ENCODE measurements around the gene GDA.

GDA gene

GRCh38 chr9:72151104-72151503 is 1.9 kb downstream of the GDA start:
- DNase-seq, result no peak

DNA sequence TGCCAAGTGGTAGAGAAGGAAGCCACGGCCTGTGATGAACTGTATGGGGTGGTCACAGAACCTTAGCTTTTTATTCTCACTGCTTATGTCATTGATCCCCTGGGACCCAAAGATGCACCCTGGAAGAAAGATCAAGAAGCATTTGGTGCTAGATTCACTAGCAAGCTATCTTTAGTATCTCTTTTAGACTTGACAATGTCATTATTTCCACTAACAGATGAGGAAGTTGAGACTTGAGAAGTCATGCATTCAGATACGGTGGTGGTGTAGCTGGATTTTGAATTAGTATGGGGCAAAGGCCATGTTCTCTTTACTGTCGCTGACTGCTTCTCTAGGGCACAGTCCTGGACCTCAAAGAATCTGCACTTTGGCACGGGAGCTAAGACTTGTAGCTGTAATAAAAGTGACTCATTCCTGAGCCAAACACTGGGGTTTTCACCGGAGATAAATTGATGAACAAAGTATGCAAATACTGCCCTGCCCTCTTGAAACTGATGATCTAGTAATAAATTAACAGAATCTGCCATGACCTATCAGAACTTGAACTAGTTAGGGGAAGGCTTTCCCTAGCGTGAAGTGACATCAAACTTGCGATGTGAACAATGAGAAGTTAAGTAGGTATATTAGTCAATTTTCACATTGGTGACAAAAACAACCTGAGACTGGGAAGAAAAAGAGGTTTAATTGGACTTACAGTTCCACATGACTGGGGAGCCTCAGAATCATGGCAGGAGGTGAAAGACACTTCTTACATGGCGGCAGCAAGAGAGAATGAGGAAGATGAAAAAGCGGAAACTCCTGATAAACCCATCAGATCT is 5.4 kb downstream of the GDA start:
- peak; percentile 15 for DNase-seq

- no peak for DNase-seq
Observed at GRCh38 chr9:72155301-72155700, 6.1 kb downstream of the GDA start.

- no peak for DNase-seq
Observed at GRCh38 chr9:72156586-72156985, 7.3 kb downstream of the GDA start.

DNA sequence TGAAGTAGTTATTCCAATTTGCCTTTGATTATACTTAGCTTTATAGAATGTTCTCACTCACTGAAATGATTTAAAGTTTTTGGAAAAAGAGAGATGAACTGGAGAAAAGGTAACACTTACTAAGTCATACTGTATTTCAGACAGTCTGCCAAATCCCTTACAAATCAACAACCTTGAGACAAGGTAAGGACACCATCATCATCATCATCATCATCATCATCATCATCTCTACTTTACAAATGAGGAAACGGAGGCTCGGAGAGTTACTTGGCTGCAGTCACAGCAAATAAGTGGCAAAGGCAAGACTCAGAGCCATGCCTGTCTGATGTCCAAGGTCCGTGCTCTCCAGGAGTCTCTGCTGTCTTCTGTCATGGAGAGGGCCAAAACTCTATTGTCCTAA is 9.4 kb downstream of the GDA start:
- no peak for DNase-seq

GRCh38 chr9:72160446-72161123 is 11.3 kb downstream of the GDA start:
- DNase-seq, result no peak

- DNase-seq, result no peak
Observed at GRCh38 chr9:72165326-72165725, 16.1 kb downstream of the GDA start.

DNA sequence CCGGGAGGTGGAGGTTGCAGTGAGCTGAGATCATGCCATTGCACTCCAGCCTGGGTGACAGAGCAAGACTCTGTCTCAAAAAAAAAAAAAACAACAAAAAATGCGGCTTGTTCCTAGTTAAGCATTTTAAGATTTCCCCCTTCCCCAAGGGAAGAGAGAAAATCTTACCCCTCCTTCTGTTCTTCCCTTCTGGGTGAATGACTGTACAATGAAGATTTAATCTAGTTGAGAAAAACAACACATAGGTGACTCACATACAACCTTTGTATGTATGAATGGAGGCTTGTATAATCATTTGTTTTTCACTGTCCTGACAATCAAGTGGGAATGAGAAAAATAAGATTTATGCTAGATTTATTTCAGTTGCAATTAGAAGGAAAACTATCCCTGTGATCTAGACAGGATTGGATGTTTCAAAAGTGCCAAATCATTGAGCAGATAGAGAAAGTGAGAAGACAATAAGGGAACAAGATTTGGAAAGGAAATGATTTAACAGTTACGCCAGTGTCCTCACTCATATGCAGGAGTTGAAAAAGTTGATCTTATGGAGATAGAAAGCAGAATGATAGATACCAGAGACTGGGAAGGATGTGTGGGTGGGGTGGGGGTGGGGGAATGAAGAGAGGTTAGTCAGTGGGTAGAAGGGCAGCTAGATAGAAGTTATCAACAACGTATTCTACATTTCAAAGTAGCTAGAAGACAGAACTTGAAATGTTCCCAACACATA is 16.7 kb downstream of the GDA start:
- DNase-seq, result peak; percentile 19

GRCh38 chr9:72168075-72168474 is 18.8 kb downstream of the GDA start:
- DNase-seq, result no peak

- DNase-seq, result no peak
Observed at GRCh38 chr9:72169178-72169577, 19.9 kb downstream of the GDA start.

DNA sequence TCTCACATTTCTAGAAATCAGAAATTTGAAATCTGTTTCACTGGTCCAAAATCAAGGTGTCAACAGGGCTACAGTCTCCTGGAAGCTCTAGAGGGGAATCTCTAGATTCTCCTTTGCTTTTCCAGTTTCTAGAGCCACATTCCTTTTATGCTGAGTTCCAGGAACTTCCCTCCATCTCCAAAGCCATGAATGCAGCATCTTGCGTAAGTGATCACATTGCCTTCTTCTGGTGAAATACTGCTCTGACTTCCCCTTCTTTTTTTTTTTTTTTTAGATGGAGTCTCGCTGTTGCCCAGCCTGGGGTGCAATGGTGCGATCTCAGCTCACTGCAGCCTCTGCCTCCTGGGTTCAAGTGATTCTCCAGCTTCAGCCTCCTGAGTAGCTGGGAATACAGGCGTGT is 23.8 kb downstream of the GDA start:
- DNase-seq, result no peak

DNA sequence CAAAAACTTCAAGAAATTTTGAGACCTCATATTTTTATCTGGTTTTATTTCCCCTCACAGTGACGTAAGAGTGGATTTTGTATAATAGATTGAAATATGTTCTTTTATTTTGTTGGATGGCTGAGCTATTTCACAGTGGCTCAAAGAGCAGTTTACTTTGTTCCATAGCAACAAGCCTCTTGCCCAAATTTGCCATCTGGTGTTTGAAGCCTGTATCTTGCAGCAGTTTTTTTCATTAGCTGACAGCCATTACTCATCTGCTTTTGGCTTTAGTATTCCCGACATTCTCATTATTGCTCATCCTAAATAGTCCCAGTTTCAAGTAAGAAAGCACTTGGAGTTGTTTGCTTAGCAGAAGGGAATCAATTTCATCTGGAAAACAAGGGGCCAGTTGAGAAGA is 36.3 kb downstream of the GDA start:
- no peak for DNase-seq

- no peak for DNase-seq
Observed at GRCh38 chr9:72187121-72187695, 38.0 kb downstream of the GDA start.

DNA sequence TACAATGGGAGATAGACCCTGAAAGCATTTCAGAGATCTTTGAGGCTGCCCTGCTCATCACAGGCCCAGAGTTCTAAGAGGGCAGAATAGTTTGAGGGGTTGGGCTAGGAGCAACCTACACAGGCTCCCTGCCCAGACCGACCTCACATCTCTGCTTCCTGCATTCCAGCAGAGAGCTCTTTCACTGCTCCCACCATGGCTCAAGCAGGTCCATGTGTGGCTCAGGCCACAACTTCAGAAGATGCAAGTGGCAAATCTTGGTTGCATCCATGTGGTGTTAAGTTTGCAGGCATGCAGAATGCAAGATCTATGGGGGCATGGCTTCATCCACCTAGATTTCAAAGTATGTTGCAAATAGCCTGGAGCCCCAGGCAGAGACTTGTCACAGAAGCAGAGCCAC is 39.0 kb downstream of the GDA start:
- DNase-seq, result no peak

DNA sequence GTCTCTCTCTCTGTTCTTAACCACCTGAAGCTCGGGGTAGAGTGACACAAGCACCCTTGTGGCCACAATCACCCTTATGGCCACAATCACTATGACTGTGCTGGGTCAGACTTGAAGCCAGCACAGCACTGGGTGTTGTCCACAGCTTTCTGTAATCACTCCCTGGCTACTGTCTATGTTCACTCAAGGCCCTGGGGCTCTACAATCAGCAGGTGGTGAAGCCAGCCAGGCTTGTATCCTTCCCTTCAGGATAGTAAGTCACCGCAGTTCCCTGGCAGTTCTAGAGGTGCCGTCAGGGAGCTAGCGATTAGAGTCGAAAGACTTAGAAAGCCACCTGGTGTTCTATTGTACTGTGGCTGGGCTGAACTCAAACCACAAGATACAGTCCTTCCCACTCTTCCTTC is 44.2 kb downstream of the GDA start:
- DNase-seq, result no peak

GRCh38 chr9:72199238-72199637 is 50.0 kb downstream of the GDA start:
- DNase-seq, result no peak

- no peak for DNase-seq
Observed at GRCh38 chr9:72200452-72200851, 51.2 kb downstream of the GDA start.

GRCh38 chr9:72202009-72202408 is 52.8 kb downstream of the GDA start:
- no peak for DNase-seq

DNA sequence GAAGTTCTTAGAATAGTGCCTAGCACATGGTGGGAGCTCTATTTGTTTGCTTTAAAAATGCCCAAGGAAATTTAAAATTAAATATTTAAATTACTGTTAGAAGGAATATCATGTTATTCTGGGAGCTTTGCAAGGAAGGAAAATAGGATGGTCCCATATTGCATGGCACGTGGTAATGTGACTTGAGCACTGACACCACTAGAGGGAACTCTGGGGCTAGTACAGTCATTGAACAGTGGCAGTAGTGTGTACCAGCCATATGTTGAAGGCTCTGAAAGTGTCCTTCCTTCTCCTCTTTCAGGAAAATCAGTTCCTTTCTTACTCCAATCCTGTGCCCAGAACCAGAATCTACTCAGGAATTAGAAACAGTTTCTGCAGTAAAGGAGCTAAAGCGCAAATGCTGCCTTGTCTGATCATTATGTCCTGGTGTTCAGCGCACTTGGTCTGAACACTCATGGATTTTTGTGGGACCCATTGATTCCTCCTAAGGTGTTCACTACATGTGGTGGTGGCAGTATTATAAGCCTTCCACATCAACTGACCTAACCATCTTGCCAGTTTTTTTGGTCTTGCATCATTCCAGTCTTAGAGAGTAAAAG is 54.1 kb downstream of the GDA start:
- DNase-seq, result peak; percentile 57

- no peak for DNase-seq
Observed at GRCh38 chr9:72204062-72204461, 54.8 kb downstream of the GDA start.

DNA sequence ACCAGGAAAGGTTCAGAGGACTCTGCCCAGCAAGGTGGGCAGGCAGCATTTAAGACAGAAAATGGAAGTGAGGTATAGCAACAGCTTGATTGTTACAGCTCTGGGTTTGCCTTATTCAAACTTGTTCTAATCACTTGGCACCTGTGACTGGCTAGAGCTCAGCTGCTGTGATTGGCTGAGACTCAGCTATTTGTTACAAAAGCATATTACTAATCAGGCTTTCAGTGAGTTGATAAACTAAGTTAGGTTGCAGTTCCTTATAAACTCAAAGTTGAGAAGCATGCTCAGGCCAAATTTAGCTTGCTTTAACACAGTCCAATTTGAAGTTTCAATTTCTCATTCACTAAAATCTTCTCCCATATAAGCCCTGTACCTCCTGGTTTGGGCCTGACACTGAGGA is 56.3 kb downstream of the GDA start:
- no peak for DNase-seq

DNA sequence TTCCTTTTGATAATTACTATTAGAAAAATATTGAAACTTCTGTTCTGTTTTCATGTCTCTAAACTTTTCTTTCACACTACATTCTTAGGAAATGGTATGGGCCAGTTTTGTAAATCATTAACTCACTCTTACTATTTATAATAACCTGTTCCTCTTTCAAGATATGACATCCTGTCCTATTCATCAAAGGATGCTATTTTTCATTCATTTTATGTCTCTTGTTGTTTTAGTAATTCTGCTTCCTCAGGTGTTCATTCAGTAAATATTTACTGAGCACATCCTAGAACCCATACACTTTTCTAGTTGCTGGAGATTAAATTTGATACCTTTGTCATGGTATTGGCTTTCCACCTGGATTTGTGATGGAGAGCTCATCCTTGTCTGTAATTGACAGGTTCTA is 58.0 kb downstream of the GDA start:
- no peak for DNase-seq

DNA sequence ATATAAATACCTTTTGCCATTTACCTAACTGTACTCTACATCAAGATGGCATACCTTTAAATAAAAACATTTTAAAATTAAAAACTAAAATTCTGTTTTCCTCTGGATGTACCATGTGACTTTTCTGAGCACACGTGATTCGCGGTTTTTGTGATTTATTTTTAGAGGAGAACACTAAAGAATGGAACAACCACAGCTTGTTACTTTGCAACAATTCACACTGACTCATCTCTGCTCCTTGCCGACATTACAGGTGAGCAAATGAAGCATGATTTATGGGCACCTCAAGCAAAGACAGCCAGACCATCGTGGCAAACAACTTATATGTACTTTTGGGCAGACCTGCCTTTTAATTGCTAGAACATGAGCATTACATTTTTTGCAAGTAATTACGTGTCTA is 61.3 kb downstream of the GDA start:
- no peak for DNase-seq

Measured in OCI-M1 (cell line).